H1 (cell line): ENCODE data around the gene GALNTL6. TPM values are rescaled to one million over a fixed set of nuclear protein-coding genes. Genes with fewer than 3 reads are reported as not detected.

Source experiments
- CTCF ChIA-PET: fragments of 300-600 bp; sonication (Branson Sonifier 250); formaldehyde crosslinking; loops from one replicate; lab custom pipeline; 2021; ENCODE audit not compliant: partially characterized antibody; lab: Charles Lee
- POLR2A ChIA-PET: fragments of 300-600 bp; sonication (Branson Sonifier 250); formaldehyde crosslinking; loops from one replicate; lab custom pipeline; 2021; ENCODE audit warnings: inconsistent platforms; ENCODE audit not compliant: partially characterized antibody; lab: Charles Lee
- DNase-seq, 2 experiments: peaks; one replicate each; pipeline versions ENCODE4 v3.0.0 to v3.0.0-alpha.2; 2010 to 2022; ENCODE audit warnings: low spot score in 2 of 2, low read depth in 1 of 2, mixed read lengths in 1 of 2
- FAIRE-seq: peaks from 2 replicates; lab custom pipeline; 2011; peaks lifted over from hg19 to GRCh38; lab: Jason Lieb, UNC
- H2AFZ ChIP-seq: 2 replicates; pipeline ENCODE4 v1.8.1; 2012; ENCODE audit warnings: low read length, inconsistent platforms
- H2AK5ac ChIP-seq: 2 replicates; pipeline ENCODE4 v1.6.1; 2013; ENCODE audit warnings: low read depth, low read length
- H2BK120ac ChIP-seq: replicated peaks from 2 replicates; pipeline ENCODE3; 2013; ENCODE audit warnings: low read depth, low read length, inconsistent platforms
- H2BK12ac ChIP-seq: 2 replicates; pipeline ENCODE4 v1.6.1; 2013; ENCODE audit warnings: low read depth, low read length
- H2BK15ac ChIP-seq: 2 replicates; pipeline ENCODE4 v1.6.1; 2013; ENCODE audit warnings: low read length
- H2BK20ac ChIP-seq: 2 replicates; pipeline ENCODE4 v1.6.1; 2013; ENCODE audit warnings: low read length
- H2BK5ac ChIP-seq: 2 replicates; pipeline ENCODE4 v1.6.1; 2013; ENCODE audit warnings: low read depth, low read length
- H3K14ac ChIP-seq: 2 replicates; pipeline ENCODE4 v1.6.1; 2013; ENCODE audit warnings: inconsistent platforms; ENCODE audit not compliant: insufficient read length
- H3K18ac ChIP-seq: 2 replicates; pipeline ENCODE4 v1.6.1; 2013; ENCODE audit warnings: low read length; ENCODE audit errors: extremely low read depth
- H3K23ac ChIP-seq: 2 replicates; pipeline ENCODE4 v1.6.1; 2013; ENCODE audit warnings: inconsistent platforms; ENCODE audit not compliant: insufficient read length
- H3K23me2 ChIP-seq: 2 replicates; pipeline ENCODE4 v1.6.1; 2013; ENCODE audit warnings: low read depth, low read length
- H3K27ac ChIP-seq: 2 replicates; pipeline ENCODE4 v1.6.1; 2011; ENCODE audit warnings: low read depth, low read length, inconsistent platforms
- H3K27me3 ChIP-seq, 4 experiments: replicated peaks in 1 of 4; 1 replicate in 1 of 4; 2 replicates in 3 of 4; pipeline versions ENCODE4 v1.6.1 to v1.8.1; 2011 to 2013; ENCODE audit warnings: low read length in 3 of 4, mild to moderate bottlenecking in 3 of 4, inconsistent platforms in 2 of 4, mixed read lengths in 2 of 4, moderate library complexity in 1 of 4; ENCODE audit not compliant: control insufficient read depth in 3 of 4, insufficient read depth in 3 of 4; ENCODE audit errors: extremely low read depth in 1 of 4
- H3K36me3 ChIP-seq, 4 experiments: 2 replicates each; pipeline versions ENCODE4 v1.6.1 to v1.8.1; 2011 to 2013; ENCODE audit warnings: mild to moderate bottlenecking in 4 of 4, low read length in 3 of 4, moderate library complexity in 2 of 4, control low read depth in 1 of 4, inconsistent platforms in 1 of 4; ENCODE audit not compliant: insufficient read depth in 4 of 4, control insufficient read depth in 2 of 4
- H3K4ac ChIP-seq: replicated peaks from 2 replicates; pipeline ENCODE3; 2013; ENCODE audit warnings: low read length, low read depth, mixed read lengths, inconsistent platforms; ENCODE audit not compliant: insufficient read length
- H3K4me1 ChIP-seq, 4 experiments: replicated peaks in 1 of 4; 1 replicate in 1 of 4; 2 replicates in 3 of 4; pipeline versions ENCODE4 v1.6.1 to v1.8.1; 2011 to 2013; ENCODE audit warnings: low read length in 3 of 4, inconsistent platforms in 2 of 4, mixed read lengths in 1 of 4; ENCODE audit not compliant: insufficient read depth in 4 of 4, control insufficient read depth in 3 of 4
- H3K4me2 ChIP-seq, 2 experiments: 2 replicates each; pipeline versions ENCODE4 v1.6.1 to v1.8.1; 2011 to 2013; ENCODE audit warnings: low read depth in 2 of 2, low read length in 2 of 2, control low read depth in 1 of 2, inconsistent platforms in 1 of 2, mild to moderate bottlenecking in 1 of 2; ENCODE audit not compliant: insufficient read depth in 1 of 2
- H3K4me3 ChIP-seq, 4 experiments: fragments of 200-600, 300-600 bp in 1 of 4; sonication (generic), shearing (Covaris generic), sonication (Bioruptor Twin) in 1 of 4; 2 replicates each; pipeline versions ENCODE4 v1.5.1 to v1.8.1; 2011 to 2016; ENCODE audit warnings: low read length in 4 of 4, low read depth in 3 of 4, control low read depth in 2 of 4, inconsistent platforms in 2 of 4, mild to moderate bottlenecking in 2 of 4, mixed read lengths in 1 of 4, moderate library complexity in 1 of 4; ENCODE audit not compliant: insufficient read depth in 2 of 4; ENCODE audit errors: extremely low read depth in 1 of 4
- H3K56ac ChIP-seq: replicated peaks from 2 replicates; pipeline ENCODE3; 2013; ENCODE audit warnings: low read depth, mild to moderate bottlenecking, mixed read lengths, low read length, inconsistent platforms; ENCODE audit not compliant: insufficient read length
- H3K79me1 ChIP-seq: 2 replicates; pipeline ENCODE4 v1.6.1; 2013; ENCODE audit warnings: low read depth, low read length, control low read depth
- H3K79me2 ChIP-seq, 2 experiments: 2 replicates each; pipeline versions ENCODE4 v1.6.1 to v1.8.1; 2012 to 2013; ENCODE audit warnings: low read length in 2 of 2, mild to moderate bottlenecking in 2 of 2, inconsistent platforms in 1 of 2; ENCODE audit not compliant: insufficient read depth in 2 of 2, control insufficient read depth in 1 of 2
- H3K9ac ChIP-seq, 4 experiments: replicated peaks in 1 of 4; 1 replicate in 1 of 4; 2 replicates in 3 of 4; pipeline versions ENCODE4 v1.6.1 to v1.8.1; 2011 to 2013; ENCODE audit warnings: low read depth in 3 of 4, low read length in 3 of 4, control low read depth in 2 of 4, mild to moderate bottlenecking in 2 of 4, moderate library complexity in 2 of 4, inconsistent platforms in 1 of 4; ENCODE audit errors: extremely low read depth in 1 of 4
- H3K9me3 ChIP-seq, 2 experiments: 2 replicates each; pipeline versions ENCODE4 v1.6.1 to v1.8.1; 2012 to 2013; ENCODE audit warnings: mild to moderate bottlenecking in 2 of 2, moderate library complexity in 2 of 2, control low read depth in 1 of 2, inconsistent platforms in 1 of 2, low read depth in 1 of 2, low read length in 1 of 2, mixed read lengths in 1 of 2; ENCODE audit not compliant: insufficient read depth in 2 of 2
- H4K20me1 ChIP-seq, 2 experiments: replicated peaks in 1 of 2; 2 replicates each; pipeline versions ENCODE3 to v1.8.1; 2011 to 2013; ENCODE audit warnings: inconsistent platforms in 2 of 2, low read length in 2 of 2, mild to moderate bottlenecking in 1 of 2; ENCODE audit not compliant: insufficient read depth in 2 of 2, control insufficient read depth in 1 of 2
- H4K5ac ChIP-seq: 2 replicates; pipeline ENCODE4 v1.6.1; 2013; ENCODE audit warnings: low read length, low read depth, mixed read lengths, inconsistent platforms; ENCODE audit not compliant: insufficient read length
- H4K8ac ChIP-seq: 2 replicates; pipeline ENCODE4 v1.8.0; 2013; ENCODE audit warnings: mild to moderate bottlenecking, moderate library complexity, low read length, inconsistent platforms; ENCODE audit not compliant: insufficient read depth; ENCODE audit errors: extremely low read depth
- H4K91ac ChIP-seq: replicated peaks from 2 replicates; pipeline ENCODE3; 2013; ENCODE audit warnings: low read length, mixed read lengths, inconsistent platforms; ENCODE audit not compliant: insufficient read length
- BACH1 ChIP-seq: IDR thresholded peaks from 2 replicates; pipeline ENCODE4 v1.6.1; 2012; ENCODE audit warnings: low read length, improper control_type of control experiment
- CEBPB ChIP-seq: IDR thresholded peaks from 2 replicates; pipeline ENCODE4 v1.6.1; 2012; ENCODE audit warnings: low read depth, low read length
- CHD2 ChIP-seq: IDR thresholded peaks from 2 replicates; pipeline ENCODE4 v1.6.1; 2012; ENCODE audit warnings: low read length, improper control_type of control experiment
- CTBP2 ChIP-seq: IDR thresholded peaks from 2 replicates; pipeline ENCODE4 v1.7.0; 2011; ENCODE audit warnings: borderline replicate concordance, mild to moderate bottlenecking, moderate library complexity, mixed read lengths, low read length; ENCODE audit not compliant: insufficient read depth, insufficient read length
- HDAC2 ChIP-seq, 2 experiments: fragments of 300-600 bp in 1 of 2; sonication (generic) in 1 of 2; IDR thresholded peaks; 2 replicates each; pipeline ENCODE4 v1.6.1; 2011 to 2012; ENCODE audit warnings: low read depth in 2 of 2, low read length in 2 of 2, mild to moderate bottlenecking in 2 of 2, moderate library complexity in 2 of 2, borderline replicate concordance in 1 of 2, inconsistent platforms in 1 of 2
- JUND ChIP-seq: IDR thresholded peaks from 2 replicates; pipeline ENCODE4 v1.6.1; 2011; ENCODE audit warnings: mild to moderate bottlenecking, improper control_type of control experiment, low read length
- POLR2A ChIP-seq, 2 experiments: IDR thresholded peaks; 1 replicate in 1 of 2; 2 replicates in 1 of 2; pipeline ENCODE4 v1.6.1; 2011; ENCODE audit warnings: low read depth in 2 of 2, low read length in 2 of 2, mild to moderate bottlenecking in 2 of 2; ENCODE audit errors: control extremely low read depth in 1 of 2
- SP1 ChIP-seq: IDR thresholded peaks from 2 replicates; pipeline ENCODE4 v1.6.1; 2011; ENCODE audit warnings: low read depth, low read length
- SP4 ChIP-seq: IDR thresholded peaks from 2 replicates; pipeline ENCODE4 v1.6.1; 2012; ENCODE audit warnings: low read length, inconsistent platforms
- SUZ12 ChIP-seq: fragments of 200-600 bp; sonication (generic); IDR thresholded peaks from 2 replicates; pipeline ENCODE4 v1.6.1; 2012; ENCODE audit warnings: mild to moderate bottlenecking, inconsistent platforms, low read length, moderate library complexity, mixed read lengths
- WGBS, 2 experiments: shearing (Covaris generic) in 1 of 2; methylation state at CpG; one replicate each; pipeline versions ENCODE4 v1.1.6 to v1.1.7; 2013 to 2015; ENCODE audit warnings: low lambda C conversion rate in 2 of 2, mixed read lengths in 2 of 2, inconsistent platforms in 1 of 2, low coverage in 1 of 2, missing lambda C conversion rate in 1 of 2; ENCODE audit not compliant: insufficient replicate concordance in 2 of 2, insufficient coverage in 1 of 2, insufficient read length in 1 of 2; ENCODE audit errors: extremely low coverage in 1 of 2, missing lambda C conversion rate in 1 of 2; 5-methylcytosine and 5-hydroxymethylcytosine counted together
- polyA plus RNA-seq, 7 experiments: library from polyadenylated mRNA; depleted of rRNA in 3 of 7; stranded (reverse) in 5 of 7; unstranded in 2 of 7; fragments of >200 nt in 5 of 7; fragments of 200-250 nt in 2 of 7; gene quantifications; 1 replicate in 5 of 7; 2 replicates in 1 of 7; 4 replicates in 1 of 7; pipeline versions ENCODE4 v1.2.1 to v1.2.3, GENCODE V29; 2011 to 2013; ENCODE audit warnings: missing spikeins in 2 of 7, mixed read lengths in 2 of 7
- total RNA-seq: library from RNA; stranded (reverse); fragmentation: NEBNext Ultra II Directional; extraction: Animal tissue kit (Norgen Biotek cat#: 25700); gene quantifications from 2 replicates; pipeline ENCODE4 v1.2.1, GENCODE V29; 2021

GALNTL6 gene
- total and polyA plus RNA-seq, 2 of the 8 experiments (the other 6 are each of a cell fraction or from before 2014, with no cell fraction given), result 0.03 to 0.32 TPM

DNA sequence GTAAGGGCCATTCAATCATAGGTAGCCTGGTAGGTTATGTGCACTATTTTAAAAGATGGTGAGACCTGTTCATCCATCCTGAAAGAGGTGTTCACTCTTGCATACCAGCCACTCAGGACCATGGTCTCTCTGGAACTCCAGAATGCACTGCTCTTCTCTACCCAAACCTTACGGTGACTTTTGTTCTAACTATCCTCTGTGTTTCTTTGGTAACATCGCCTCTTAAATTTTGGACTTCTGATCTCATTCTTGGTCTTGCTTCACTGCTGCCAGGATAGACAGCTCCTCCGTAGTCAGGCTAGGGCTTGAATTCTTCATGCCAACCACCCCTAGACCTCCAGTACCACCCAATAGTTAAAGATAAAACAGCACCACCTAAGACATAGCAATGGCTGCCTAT lies 1009.1 kb downstream of the GALNTL6 start:
- Histone ChIP-seq H3K9me3 (no peaks in the 10 kb centered on the region), H2BK12ac (no peak overlapping the region), H4K20me1 (no peaks in the 10 kb centered on the region), H3K4me2 (no peak overlapping the region), H4K91ac (no peak overlapping the region), H2BK120ac (no peak overlapping the region), H3K9ac (no peak overlapping the region), H3K23me2 (no peaks in the 10 kb centered on the region; the same call in 1 of the 2 replicates), H3K18ac (no peak overlapping the region), H3K23ac (no peak overlapping the region), H3K56ac (no peak overlapping the region), H3K36me3 (no peaks in the 10 kb centered on the region), H4K8ac (no peak overlapping the region), H3K79me1 (no peaks in the 10 kb centered on the region), H3K4me3 (no peak overlapping the region), H3K14ac (no peak overlapping the region), H3K27me3 (no peaks in the 10 kb centered on the region), H3K27ac (no peak overlapping the region), H2AFZ (0 out of 2 replicates have a peak overlapping the region, but pooled peaks have one; percentile 14), H3K4ac (no peak overlapping the region), H2AK5ac (no peak overlapping the region), H2BK20ac (no peak overlapping the region), H4K5ac (no peak overlapping the region), H2BK5ac (no peak overlapping the region), H2BK15ac (no peak overlapping the region), H3K79me2 (no peaks in the 10 kb centered on the region), H3K4me1 (peaks cover 0 to 3% (median 0%) of the 10 kb centered on the region in 4 experiments; a peak in 1 of 7 replicates)
- ChIA-PET CTCF (interaction anchor here (0.6 to 0.9 kb wide), 2 partner anchors 70 to 155 kb away, joined by 3 read pairs; no protein-coding TSS in a partner anchor), POLR2A (no interaction called here)
- FAIRE-seq, result no peak
- TF ChIP-seq SP1 (no peak), HDAC2 (IDR thresholded peaks at IDR 0.05; ENCODE audit: borderline replicate concordance in 1 of 2, low read depth in 2 of 2, low read length in 2 of 2) (no peak), SUZ12 (no peak), CTBP2 (no peak), JUND (no peak), SP4 (no peak), CHD2 (no peak), BACH1 (no peak), POLR2A (IDR thresholded peaks at IDR 0.05; ENCODE audit: control extremely low read depth in 1 of 2, low read depth in 2 of 2, low read length in 2 of 2) (no peak), CEBPB (no peak)
- DNase-seq, result no peak
- 80% methylated on average over 3 of the region's 3 CpGs; no CpG with 5 or more reads in 1 of the 2 experiments for WGBS, 2 experiments
